Vagina (tissue), 2 donors: ENCODE data around the gene SHTN1. TPM values are rescaled to one million over a fixed set of nuclear protein-coding genes. Genes with fewer than 3 reads are reported as not detected.

Source experiments
- DNase-seq, 2 donors: peaks; one replicate each; pipeline ENCODE4 v3.0.0-alpha.2; 2017; ENCODE audit errors: extremely low spot score in 2 of 2
- H3K27ac ChIP-seq: fragments of 200-600 bp; sonication (generic); one replicate; pipeline ENCODE4 v1.5.1; 2019
- H3K27me3 ChIP-seq: fragments of 200-600 bp; sonication (generic); one replicate; pipeline ENCODE4 v1.5.1; 2019
- H3K36me3 ChIP-seq, 2 donors: fragments of 200-600 bp; sonication (generic); one replicate each; pipeline ENCODE4 v1.5.1; 2017 to 2019
- H3K4me1 ChIP-seq: fragments of 200-600 bp; sonication (generic); one replicate; pipeline ENCODE4 v1.5.1; 2019
- H3K4me3 ChIP-seq, 2 donors: fragments of 200-600 bp; sonication (generic); 1 replicate in 1 of 2; 2 replicates in 1 of 2; pipeline ENCODE4 v1.5.1; 2016 to 2019
- H3K9me3 ChIP-seq: fragments of 200-600 bp; sonication (generic); one replicate; pipeline ENCODE4 v1.5.1; 2019
- POLR2A ChIP-seq, 2 donors: fragments of 450-650 bp; IDR thresholded peaks; one replicate each; pipeline ENCODE4 v1.6.1; 2017; ENCODE audit warnings: antibody characterized with exemption in 2 of 2, mild to moderate bottlenecking in 2 of 2, moderate library complexity in 2 of 2
- POLR2AphosphoS5 ChIP-seq, 2 donors: sonication (generic); formaldehyde crosslinking; IDR thresholded peaks; one replicate each; pipeline ENCODE4 v1.9.0; 2017; ENCODE audit warnings: antibody characterized with exemption in 2 of 2, mild to moderate bottlenecking in 2 of 2, low read depth in 1 of 2; ENCODE audit not compliant: insufficient read depth in 1 of 2
- intact Hi-C: fragments of 100-400 bp; cut with DNase I; formaldehyde crosslinking; loops from one replicate; pipeline ENCODE4 v1.15.1; 2023
- total RNA-seq: library from RNA; depleted of rRNA; stranded (reverse); fragments of >200 nt; gene quantifications from one replicate; pipeline ENCODE4 v1.2.3, GENCODE V29; 2016
- TF ChIP-seq, protein P1 (sequence below), 3 experiments: fragments of 450-650 bp in 2 of 3; fragments of 200-600 bp in 1 of 3; sonication (generic) in 1 of 3; IDR thresholded peaks; one replicate each; pipeline ENCODE4 v1.5.1; 2017 to 2019; ENCODE audit warnings: antibody characterized with exemption in 3 of 3, mild to moderate bottlenecking in 2 of 3, moderate library complexity in 2 of 3

Gene SHTN1
- total RNA-seq, 1 donor from 2014 or later: 7.4 TPM

GRCh38 chr10:116879817-116880216 lies 125.2 kb downstream of the SHTN1 start:
- H3K4me1 ChIP-seq: no peaks in the 10 kb centered on the region
- no peaks in the 10 kb centered on the region for H3K27me3 ChIP-seq
- H3K36me3 ChIP-seq: no peaks in the 10 kb centered on the region
- no peaks in the 10 kb centered on the region for H3K9me3 ChIP-seq
- no peak for TF ChIP-seq POLR2A (IDR thresholded peaks at IDR 0.05)
- TF ChIP-seq, protein P1, sequence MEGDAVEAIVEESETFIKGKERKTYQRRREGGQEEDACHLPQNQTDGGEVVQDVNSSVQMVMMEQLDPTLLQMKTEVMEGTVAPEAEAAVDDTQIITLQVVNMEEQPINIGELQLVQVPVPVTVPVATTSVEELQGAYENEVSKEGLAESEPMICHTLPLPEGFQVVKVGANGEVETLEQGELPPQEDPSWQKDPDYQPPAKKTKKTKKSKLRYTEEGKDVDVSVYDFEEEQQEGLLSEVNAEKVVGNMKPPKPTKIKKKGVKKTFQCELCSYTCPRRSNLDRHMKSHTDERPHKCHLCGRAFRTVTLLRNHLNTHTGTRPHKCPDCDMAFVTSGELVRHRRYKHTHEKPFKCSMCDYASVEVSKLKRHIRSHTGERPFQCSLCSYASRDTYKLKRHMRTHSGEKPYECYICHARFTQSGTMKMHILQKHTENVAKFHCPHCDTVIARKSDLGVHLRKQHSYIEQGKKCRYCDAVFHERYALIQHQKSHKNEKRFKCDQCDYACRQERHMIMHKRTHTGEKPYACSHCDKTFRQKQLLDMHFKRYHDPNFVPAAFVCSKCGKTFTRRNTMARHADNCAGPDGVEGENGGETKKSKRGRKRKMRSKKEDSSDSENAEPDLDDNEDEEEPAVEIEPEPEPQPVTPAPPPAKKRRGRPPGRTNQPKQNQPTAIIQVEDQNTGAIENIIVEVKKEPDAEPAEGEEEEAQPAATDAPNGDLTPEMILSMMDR (IDR thresholded peaks at IDR 0.05): no peak
- no peak for TF ChIP-seq POLR2AphosphoS5 (IDR thresholded peaks at IDR 0.05; ENCODE audit: insufficient read depth in 1 of 2, low read depth in 1 of 2)
- H3K27ac ChIP-seq: no peak overlapping the region
- H3K4me3 ChIP-seq: no peak overlapping the region
- intact Hi-C loops: no loop called here
- no peak for DNase-seq

- no peak for TF ChIP-seq POLR2AphosphoS5 (IDR thresholded peaks at IDR 0.05; ENCODE audit: insufficient read depth in 1 of 2, low read depth in 1 of 2)
- TF ChIP-seq POLR2A (IDR thresholded peaks at IDR 0.05): no peak
- TF ChIP-seq, protein P1 (IDR thresholded peaks at IDR 0.05): no peak
- H3K9me3 ChIP-seq: no peaks in the 10 kb centered on the region
- no peaks in the 10 kb centered on the region for H3K36me3 ChIP-seq
- intact Hi-C loops: no loop called here
- no peaks in the 10 kb centered on the region for H3K27me3 ChIP-seq
- no peak for DNase-seq
- no peak overlapping the region for H3K4me3 ChIP-seq
- no peaks in the 10 kb centered on the region for H3K4me1 ChIP-seq
- no peak overlapping the region for H3K27ac ChIP-seq
Measured at GRCh38 chr10:116878123-116878522, 126.9 kb downstream of the SHTN1 start.

GRCh38 chr10:116877391-116877790 lies 127.6 kb downstream of the SHTN1 start:
- H3K4me3 ChIP-seq: no peak overlapping the region
- H3K27me3 ChIP-seq: no peaks in the 10 kb centered on the region
- H3K9me3 ChIP-seq: no peaks in the 10 kb centered on the region
- DNase-seq: no peak
- no peaks in the 10 kb centered on the region for H3K4me1 ChIP-seq
- H3K27ac ChIP-seq: no peak overlapping the region
- TF ChIP-seq, protein P1 (IDR thresholded peaks at IDR 0.05): no peak
- TF ChIP-seq POLR2A (IDR thresholded peaks at IDR 0.05): no peak
- no peak for TF ChIP-seq POLR2AphosphoS5 (IDR thresholded peaks at IDR 0.05; ENCODE audit: insufficient read depth in 1 of 2, low read depth in 1 of 2)
- intact Hi-C loops: no loop called here
- no peaks in the 10 kb centered on the region for H3K36me3 ChIP-seq

GRCh38 chr10:116875897-116876296 lies 129.1 kb downstream of the SHTN1 start:
- Histone ChIP-seq H3K27ac (no peak overlapping the region), H3K9me3 (no peaks in the 10 kb centered on the region), H3K4me3 (no peak overlapping the region), H3K36me3 (no peaks in the 10 kb centered on the region), H3K27me3 (no peaks in the 10 kb centered on the region), H3K4me1 (no peaks in the 10 kb centered on the region)
- intact Hi-C loops: no loop called here
- no peak for DNase-seq
- no peak for TF ChIP-seq POLR2A (IDR thresholded peaks at IDR 0.05)
- no peak for TF ChIP-seq POLR2AphosphoS5 (IDR thresholded peaks at IDR 0.05; ENCODE audit: insufficient read depth in 1 of 2, low read depth in 1 of 2)
- TF ChIP-seq, protein P1 (IDR thresholded peaks at IDR 0.05): no peak

DNA sequence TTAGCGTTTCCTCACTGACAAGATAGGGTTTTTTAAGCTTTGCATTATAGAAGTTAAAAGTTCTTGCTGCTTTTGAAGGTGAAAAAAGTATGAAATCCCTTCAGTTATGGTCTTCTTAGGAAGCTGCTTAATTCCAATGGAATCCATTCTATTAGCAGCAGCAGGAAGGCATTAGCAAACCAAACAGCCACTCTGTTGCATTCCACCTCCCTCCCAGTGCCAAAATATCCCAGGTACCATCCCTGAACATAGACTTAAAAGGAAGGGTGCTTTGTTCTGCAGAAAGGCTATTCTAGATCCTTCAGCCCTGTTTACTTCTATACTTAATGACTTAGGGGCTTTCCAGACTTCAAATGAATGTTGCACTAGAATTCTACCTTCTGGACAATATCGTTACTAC lies 131.9 kb downstream of the SHTN1 start:
- intact Hi-C loops: no loop called here
- Histone ChIP-seq H3K27ac (no peak overlapping the region), H3K4me1 (no peaks in the 10 kb centered on the region), H3K27me3 (no peaks in the 10 kb centered on the region), H3K36me3 (no peaks in the 10 kb centered on the region), H3K4me3 (no peak overlapping the region), H3K9me3 (no peaks in the 10 kb centered on the region)
- DNase-seq: no peak
- TF ChIP-seq POLR2A (IDR thresholded peaks at IDR 0.05) (no peak), POLR2AphosphoS5 (IDR thresholded peaks at IDR 0.05; ENCODE audit: insufficient read depth in 1 of 2, low read depth in 1 of 2) (no peak)
- TF ChIP-seq, protein P1 (IDR thresholded peaks at IDR 0.05): no peak
